ENCODE data around the gene RENBP. TPM values are rescaled to one million over a fixed set of nuclear protein-coding genes. Genes with fewer than 3 reads are reported as not detected.

RENBP gene
- total and polyA plus RNA-seq, 12 donors: 5.4 to 69.6 (median 26.1) TPM

- Histone ChIP-seq H3K4me1 (replicated peaks in 1 of 2) (peaks cover 7 to 16% of the 10 kb centered on the region in 2 donors), H3K9me3 (replicated peaks in 1 of 3) (no peaks in the 10 kb centered on the region), H3K4me3 (no peak overlapping the region), H3K27ac (no peak overlapping the region), H3K36me3 (replicated peaks in 1 of 2) (no peaks in the 10 kb centered on the region), H3K27me3 (no peaks in the 10 kb centered on the region)
- 75 to 87% (median 83%) methylated on average over 3 to 10 of the region's 10 CpGs for WGBS, 4 donors
- DNase-seq: no peak
- TF ChIP-seq CTCF (IDR thresholded peaks at IDR 0.05): no peak
- no peak for TF ChIP-seq POLR2A (IDR thresholded peaks at IDR 0.05)
- intact Hi-C loops (cut with DNase I): no loop called here
Observed at GRCh38 chrX:153938226-153938786, 6.1 kb downstream of the RENBP start.

- peaks cover 7 to 18% of the 10 kb centered on the region in 2 donors for H3K4me1 ChIP-seq (replicated peaks in 1 of 2)
- intact Hi-C loops (cut with DNase I): no loop called here
- 92 to 97% (median 95%) methylated on average over 3 of the region's 3 CpGs for WGBS, 4 donors
- no peak overlapping the region for H3K27ac ChIP-seq
- no peak overlapping the region for H3K4me3 ChIP-seq
- H3K27me3 ChIP-seq: no peaks in the 10 kb centered on the region
- no peaks in the 10 kb centered on the region for H3K9me3 ChIP-seq (replicated peaks in 1 of 3)
- DNase-seq: no peak
- no peak for TF ChIP-seq POLR2A (IDR thresholded peaks at IDR 0.05)
- TF ChIP-seq CTCF (IDR thresholded peaks at IDR 0.05): no peak
- peaks cover 0 to under 1% of the 10 kb centered on the region in 2 donors for H3K36me3 ChIP-seq (replicated peaks in 1 of 2)
Observed at GRCh38 chrX:153937056-153937455, 7.4 kb downstream of the RENBP start.

GRCh38 chrX:153935326-153935851, 9.1 kb downstream of the RENBP start:
- Histone ChIP-seq H3K27ac (peak overlapping the region in 1 of 5 donors; percentile 86), H3K9me3 (replicated peaks in 1 of 3) (no peaks in the 10 kb centered on the region), H3K27me3 (no peaks in the 10 kb centered on the region), H3K36me3 (replicated peaks in 1 of 2) (peaks cover 0 to 17% of the 10 kb centered on the region in 2 donors), H3K4me3 (peak overlapping the region in 1 of 4 donors; percentile 95), H3K4me1 (replicated peaks in 1 of 2) (peaks cover 7 to 15% of the 10 kb centered on the region in 2 donors)
- 11 to 23% (median 17%) methylated on average over 9 to 30 of the region's 32 CpGs for WGBS, 4 donors
- TF ChIP-seq CTCF (IDR thresholded peaks at IDR 0.05) (no peak), POLR2A (IDR thresholded peaks at IDR 0.05) (no peak)
- intact Hi-C loops (cut with DNase I): no loop called here
- DNase-seq: no peak

- Histone ChIP-seq H3K4me1 (replicated peaks in 1 of 2) (peaks cover 7 to 14% of the 10 kb centered on the region in 2 donors), H3K36me3 (replicated peaks in 1 of 2) (peaks cover 0 to 22% of the 10 kb centered on the region in 2 donors), H3K4me3 (peak within 1 kb of the TSS in 2 of 4 donors; percentile 22 to 95), H3K9me3 (replicated peaks in 1 of 3) (no peaks in the 10 kb centered on the region), H3K27me3 (no peaks in the 10 kb centered on the region), H3K27ac (peak within 1 kb of the TSS in 3 of 5 donors; percentile 26 to 86 (median 48))
- 0 to 22% (median 9%) methylated on average over 27 to 59 of the region's 87 CpGs; no CpG with 5 or more reads in 1 of the 4 donors for whole genome bisulfite sequencing, 4 donors
- intact Hi-C loops (cut with DNase I): no loop called here
- peak; percentile 58 to 79 (median 70) for DNase-seq
- TF ChIP-seq CTCF (IDR thresholded peaks at IDR 0.05) (no peak), POLR2A (IDR thresholded peaks at IDR 0.05) (peak; percentile 25 to 50)
Observed at GRCh38 chrX:153934762-153935325, 9.6 kb downstream of the RENBP start, which contains the start of gene NAA10. Gene NAA10 (minus strand): TSS chrX:153935037. CDS start chrX:153934904, 133 bp downstream.
